ENCODE results near the gene DLGAP3.
A peak's percentile ranks its signal among the peaks of the same experiment; 100 is the strongest.

Gene DLGAP3

GRCh38 chr1:34901919-34902318 lies 27.5 kb downstream of the DLGAP3 start:
- no peak for DNase-seq

GRCh38 chr1:34900775-34901502 lies 28.5 kb downstream of the DLGAP3 start:
- DNase-seq: no peak

- no peak for DNase-seq
Observed at GRCh38 chr1:34899906-34900305, 29.5 kb downstream of the DLGAP3 start.

GRCh38 chr1:34899471-34899870 lies 30.0 kb downstream of the DLGAP3 start:
- no peak for DNase-seq

DNA sequence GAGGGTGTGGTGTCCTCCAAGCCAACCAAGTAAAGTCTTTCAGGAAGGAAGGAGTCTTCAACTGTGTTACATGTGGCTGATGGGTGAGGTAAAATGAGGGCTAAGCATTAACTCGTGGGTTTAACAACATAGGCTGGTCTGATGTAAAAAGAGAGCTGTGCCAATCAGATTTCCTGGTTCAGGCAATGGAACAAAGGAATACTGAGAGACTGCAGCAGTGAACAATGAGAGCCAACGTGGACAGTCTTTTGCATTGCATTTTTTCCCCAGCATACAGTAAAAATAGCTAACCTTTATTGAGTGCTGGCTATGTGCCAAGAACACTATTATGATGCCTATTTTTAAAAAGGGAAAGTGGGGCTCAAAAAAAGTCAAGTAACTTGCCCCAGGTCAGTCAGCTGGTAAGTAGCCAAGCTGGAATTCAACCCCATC lies 31.1 kb downstream of the DLGAP3 start:
- DNase-seq: no peak

GRCh38 chr1:34896612-34897011 lies 32.8 kb downstream of the DLGAP3 start:
- no peak for DNase-seq

DNA sequence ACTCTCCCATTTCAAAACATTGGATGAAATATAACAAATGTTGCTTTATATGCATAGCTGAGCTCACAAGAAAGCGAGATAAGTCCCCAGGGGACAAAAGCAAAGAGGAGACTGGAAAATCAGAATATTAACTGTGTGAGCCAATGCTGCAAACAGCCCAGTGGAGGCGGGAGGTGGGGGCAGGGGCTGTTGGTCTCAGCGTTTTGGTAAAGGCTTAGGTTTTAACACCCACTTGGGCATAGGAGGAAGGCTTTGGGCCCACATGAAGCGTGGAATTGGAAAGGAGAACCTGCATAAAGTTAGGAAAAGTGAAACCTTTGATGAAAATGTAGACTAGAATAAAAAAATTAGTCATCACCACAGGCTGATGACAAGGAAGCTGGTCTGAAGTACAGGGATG lies 39.7 kb downstream of the DLGAP3 start:
- DNase-seq: no peak

DNA sequence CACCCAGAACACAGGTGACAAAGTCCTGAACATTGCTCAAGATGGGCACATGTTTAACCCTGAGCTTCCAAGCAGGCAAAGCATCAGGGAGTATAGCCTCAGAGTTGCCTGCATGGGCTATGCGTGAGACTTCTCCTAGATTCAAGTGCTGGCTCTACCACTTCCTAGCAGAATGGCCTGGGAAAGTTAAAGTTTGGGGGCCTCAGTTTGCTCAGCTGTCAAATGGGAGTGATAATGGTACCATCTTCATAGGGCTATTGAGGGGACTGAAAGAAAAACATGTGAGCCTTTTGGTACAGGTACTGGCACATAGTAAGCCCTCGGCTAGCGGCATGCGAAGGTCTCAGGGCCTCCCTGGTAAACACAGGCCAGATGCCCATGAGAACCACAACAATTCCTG lies 41.9 kb downstream of the DLGAP3 start:
- DNase-seq: no peak

DNA sequence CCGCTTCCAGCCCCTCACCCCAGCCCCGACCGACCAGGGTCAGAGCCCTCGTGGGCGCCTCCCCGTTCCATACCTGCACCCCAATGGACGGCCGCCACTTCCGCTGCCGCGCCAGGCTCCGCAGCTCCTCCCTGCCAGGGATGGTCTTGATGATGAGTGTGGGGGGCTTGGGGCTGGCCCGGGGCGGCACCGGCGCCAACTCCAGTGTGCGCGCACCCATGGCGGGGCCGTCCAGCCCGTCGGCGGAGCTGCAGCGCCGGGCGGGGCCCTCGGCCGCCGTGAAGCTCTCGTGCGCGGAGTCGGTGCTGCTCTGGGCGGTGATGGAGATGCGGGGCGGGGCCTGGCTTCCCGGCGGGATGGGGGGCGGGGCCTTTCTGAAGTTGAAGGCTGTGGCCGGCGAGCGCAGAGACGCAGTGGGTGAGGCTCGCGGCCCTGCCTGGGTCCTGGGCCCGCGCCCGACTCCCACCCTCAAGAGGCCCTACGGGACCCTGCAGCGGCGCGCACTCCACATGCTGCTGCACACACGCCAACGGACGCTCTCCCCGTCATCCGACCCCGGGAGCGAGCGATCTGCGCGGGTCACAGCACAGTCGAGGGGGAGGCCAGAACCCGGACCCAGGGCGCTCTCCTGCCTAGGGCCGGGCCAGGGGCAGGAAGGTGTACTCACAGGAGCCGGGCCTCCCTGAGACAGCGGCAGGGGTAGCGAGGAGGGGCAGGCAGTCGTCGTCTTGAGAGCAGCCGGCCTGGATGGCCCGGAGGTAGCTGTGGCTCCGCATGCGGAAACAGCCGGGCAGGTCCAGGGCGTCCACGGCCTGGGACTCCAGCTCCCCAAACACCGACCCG lies 43.8 kb downstream of the DLGAP3 start:
- DNase-seq: peak in 4 of 6 experiments; percentile 3 to 23 (median 20)

- no peak for DNase-seq
Observed at GRCh38 chr1:34884961-34885360, 44.5 kb downstream of the DLGAP3 start.

DNA sequence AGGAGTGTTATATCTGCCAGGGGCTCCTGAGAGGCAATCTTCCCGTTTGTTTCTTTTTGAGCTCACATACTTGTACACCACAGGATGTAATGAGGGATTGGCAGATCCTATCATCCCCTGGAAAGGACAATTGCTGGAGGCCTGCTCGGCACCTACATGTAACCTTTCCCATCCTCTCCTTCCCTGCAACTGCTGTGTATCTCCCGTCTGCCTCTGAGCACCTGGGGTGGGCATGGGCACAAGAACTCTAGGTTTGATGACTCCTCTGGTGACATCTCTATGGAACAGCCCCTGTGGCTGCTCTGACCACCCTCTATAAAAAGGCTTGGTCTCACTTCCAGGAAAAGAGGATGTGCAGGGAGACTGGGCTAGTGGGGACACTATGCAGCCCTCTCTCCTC lies 44.9 kb downstream of the DLGAP3 start:
- no peak for DNase-seq

DNA sequence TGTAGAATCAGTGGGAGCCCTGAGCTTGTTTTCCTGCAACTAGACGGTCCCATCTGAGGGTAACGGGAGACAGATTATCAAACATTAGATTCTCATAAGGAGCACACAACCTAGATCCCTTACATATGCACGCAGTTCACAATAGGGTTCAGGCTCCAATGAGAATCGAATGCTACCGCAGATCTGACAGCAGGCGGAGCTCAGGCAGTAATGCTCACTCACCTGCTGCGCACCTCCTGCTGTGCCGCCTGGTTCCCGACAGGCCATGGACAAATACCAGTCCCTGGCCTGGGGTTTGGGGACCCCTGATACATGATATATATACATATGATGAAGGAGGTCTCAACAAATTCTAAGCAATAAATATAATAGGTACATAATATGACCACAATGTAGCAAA lies 50.2 kb downstream of the DLGAP3 start:
- no peak for DNase-seq

DNA sequence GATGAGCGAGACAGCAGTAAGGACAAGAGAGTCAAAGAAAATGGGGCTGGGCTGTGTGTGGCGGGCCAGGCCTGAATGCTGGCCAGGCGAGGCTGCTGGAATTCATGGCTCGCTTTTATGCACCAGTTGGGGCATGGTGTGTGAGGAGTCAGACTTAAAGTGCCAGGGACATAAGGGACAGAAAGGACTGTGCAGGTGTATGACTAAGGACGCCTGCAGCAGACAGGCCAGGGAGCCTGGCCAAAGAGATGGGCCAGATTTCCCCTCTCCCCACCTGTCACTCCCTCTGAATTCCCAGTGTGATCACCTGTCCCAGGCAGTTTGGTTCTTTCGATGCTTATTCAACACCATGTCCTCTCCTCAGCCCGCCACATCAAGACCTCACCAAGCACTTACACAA lies 53.0 kb downstream of the DLGAP3 start:
- DNase-seq: no peak

- no peak for DNase-seq
Observed at GRCh38 chr1:34874296-34874952, 55.0 kb downstream of the DLGAP3 start.

DNA sequence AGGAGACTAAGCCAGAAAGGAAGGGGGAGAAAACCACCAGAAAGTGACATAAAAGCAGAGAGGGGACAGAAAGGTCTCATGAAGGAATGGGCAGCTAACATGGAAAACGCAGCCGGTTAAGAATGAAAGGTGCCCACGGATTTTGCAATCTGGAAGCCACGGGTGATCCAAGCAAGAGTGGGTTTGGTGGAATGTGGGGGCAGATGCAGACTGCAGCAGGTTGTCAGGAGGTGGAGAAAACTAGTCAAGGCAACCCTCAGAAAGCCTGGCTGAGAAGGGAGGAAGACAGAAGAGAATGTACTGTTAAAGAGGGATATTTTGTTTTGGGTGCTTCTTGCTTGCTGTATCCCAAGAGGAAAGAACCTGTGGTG lies 57.3 kb downstream of the DLGAP3 start:
- DNase-seq: no peak

DNA sequence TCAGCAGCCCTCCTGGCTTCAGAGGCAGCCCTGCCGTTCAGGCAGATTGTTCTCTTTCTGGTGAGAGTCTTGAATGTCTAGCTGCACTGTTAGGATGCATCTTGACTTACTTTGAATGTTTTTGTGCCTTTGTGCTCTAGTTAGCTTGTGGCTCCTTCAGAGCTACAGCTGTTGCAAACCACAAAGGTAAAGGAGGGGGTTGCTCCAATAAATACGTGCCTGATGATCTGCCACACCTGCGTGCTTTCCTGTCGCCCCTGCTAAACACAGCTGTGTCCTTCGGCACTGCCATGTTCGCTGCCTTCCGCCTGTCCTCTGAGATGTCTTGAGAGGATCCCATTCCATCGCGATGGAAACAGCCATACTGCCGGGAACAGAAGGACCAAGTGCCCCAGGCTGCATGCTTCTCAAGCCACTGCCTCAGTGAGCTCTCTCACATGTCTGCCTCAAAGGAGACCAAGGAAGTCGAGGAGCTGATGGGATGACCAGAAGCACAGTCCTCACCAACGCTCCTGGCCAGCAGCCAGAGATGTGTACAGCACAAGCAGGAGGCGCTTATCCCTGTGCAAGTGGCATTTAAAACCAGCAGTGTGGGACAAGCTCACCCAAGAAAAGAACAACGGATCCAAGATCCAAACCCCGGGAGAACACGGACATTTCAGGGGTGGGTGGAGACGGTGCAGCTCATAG lies 57.9 kb downstream of the DLGAP3 start:
- peak in 2 of 6 experiments; percentile 6 for DNase-seq

DNA sequence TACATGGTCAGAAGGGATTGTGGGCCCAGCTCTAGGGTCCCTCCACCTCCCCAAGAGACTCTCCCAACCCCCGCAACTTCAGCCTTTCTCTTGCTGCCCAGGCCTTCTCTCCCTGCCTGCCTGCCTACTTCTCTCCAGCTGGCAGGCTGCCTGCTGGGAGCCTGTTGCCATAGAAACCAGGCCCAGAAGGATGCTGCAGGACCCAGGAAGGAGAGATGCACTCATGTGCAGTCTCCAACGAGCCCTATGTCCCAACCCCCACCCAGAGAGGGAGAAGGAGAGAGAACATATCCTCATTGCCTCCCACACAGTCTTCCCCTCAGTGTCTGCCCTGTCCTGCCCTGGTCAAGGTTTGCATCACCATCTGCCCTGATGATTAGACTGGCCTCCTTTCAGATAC lies 59.1 kb downstream of the DLGAP3 start:
- no peak for DNase-seq

GRCh38 chr1:34869760-34870159 lies 59.7 kb downstream of the DLGAP3 start:
- DNase-seq: no peak

- DNase-seq: no peak
Observed at GRCh38 chr1:34868230-34869049, 61.0 kb downstream of the DLGAP3 start.

DNA sequence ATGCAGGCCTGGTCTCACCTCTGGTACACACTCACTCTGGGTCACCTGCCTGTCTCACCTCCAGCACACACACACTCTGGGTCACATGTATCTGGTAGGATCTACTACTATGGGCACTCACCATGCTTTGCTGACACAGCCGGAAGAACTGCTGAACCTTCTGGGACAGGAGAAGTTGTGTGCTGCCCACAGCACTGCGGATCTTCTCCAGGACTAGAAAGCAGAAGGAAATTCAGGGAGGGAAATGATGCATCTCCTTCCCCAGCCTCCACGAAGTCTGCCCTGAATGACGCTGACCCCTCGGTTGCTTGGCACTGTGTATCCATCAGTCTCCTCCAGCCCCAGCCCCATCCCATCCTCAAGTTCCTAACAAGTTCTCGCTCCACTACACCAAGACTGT lies 62.0 kb downstream of the DLGAP3 start:
- DNase-seq: no peak

DNA sequence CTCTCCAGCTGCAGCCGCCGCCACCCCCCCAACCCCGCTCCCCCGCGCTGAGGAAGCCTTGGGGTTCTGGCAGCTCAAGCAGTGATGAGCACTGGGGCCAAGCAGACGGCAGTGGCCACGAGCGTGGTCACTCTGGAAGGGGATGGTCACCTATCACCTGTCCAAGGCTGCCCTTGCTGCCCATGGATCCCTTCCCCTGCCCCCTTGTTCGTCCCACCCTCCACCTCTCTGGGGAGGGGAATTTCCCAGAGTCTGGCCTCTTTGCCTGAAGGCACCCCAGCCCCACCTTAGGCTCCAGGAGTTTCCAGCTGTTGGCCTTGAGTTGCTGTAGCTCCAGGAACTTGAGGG lies 62.7 kb downstream of the DLGAP3 start:
- DNase-seq: no peak

DNA sequence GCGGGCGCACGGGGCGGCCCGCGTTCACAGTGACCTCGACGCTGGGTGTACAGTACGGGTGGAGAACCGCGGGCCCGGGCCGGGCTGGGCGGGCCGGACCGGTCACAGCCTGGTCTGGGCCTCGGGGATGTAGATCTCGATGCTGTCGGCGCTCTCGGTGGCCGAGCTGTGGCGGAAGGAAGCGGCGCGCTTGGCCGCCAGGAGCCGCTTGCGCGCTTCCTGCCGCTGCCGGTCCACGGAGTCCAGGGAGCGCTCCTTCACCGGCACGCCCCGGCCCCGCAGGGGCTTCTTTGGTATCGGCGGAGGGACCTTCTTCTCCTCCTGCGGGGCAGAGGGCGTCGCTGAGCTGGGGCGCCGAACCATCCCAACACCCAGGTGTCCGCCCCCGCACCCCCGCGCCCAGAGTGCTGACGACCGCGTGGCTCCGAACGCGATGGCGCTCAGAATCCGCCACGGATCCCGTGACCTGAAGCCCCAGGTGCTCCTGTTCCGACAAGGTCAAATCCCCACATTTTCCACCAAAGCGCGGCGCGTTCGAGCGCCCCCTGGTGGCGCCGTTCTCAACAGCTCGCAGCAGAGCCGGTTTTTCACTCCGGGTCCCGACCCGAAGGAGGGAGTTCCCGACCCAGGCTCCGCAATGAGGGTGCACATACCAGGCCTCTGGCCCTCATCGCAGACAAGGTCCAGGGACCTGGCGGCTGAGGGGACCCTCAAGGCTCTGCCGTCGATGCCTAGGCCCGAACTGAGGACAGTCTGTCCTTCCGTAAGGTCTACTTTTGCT lies 63.3 kb downstream of the DLGAP3 start:
- DNase-seq: peak; percentile 80 to 93 (median 89)

Measured in stimulated activated naive CD4-positive, alpha-beta T cell (primary cell).